Stimulated activated CD8-positive, alpha-beta memory T cell treated with anti-CD3 and anti-CD28 coated beads, Interleukin-12 subunit alpha, Interleukin-12 subunit beta, amount 100 ng/mL, for 1 hour (primary cell): ENCODE measurements around the gene MAP3K12.

Experiments used
- DNase-seq: peaks from one replicate; pipeline ENCODE4 v3.0.0-alpha.2; 2020; ENCODE audit warnings: low read depth

Gene MAP3K12

GRCh38 chr12:53431187-53431586 lies 68.1 kb downstream of the MAP3K12 start:
- no peak for DNase-seq

GRCh38 chr12:53430116-53430515 lies 69.1 kb downstream of the MAP3K12 start:
- no peak for DNase-seq
